NCI-H226 (cell line): ENCODE data around the gene SLC35F4.
A peak's percentile ranks its signal among the peaks of the same experiment; 100 is the strongest.

ENCODE experiments used
- DNase-seq: peaks from one replicate; pipeline ENCODE4 v3.0.0-alpha.2; 2015

SLC35F4 gene

DNA sequence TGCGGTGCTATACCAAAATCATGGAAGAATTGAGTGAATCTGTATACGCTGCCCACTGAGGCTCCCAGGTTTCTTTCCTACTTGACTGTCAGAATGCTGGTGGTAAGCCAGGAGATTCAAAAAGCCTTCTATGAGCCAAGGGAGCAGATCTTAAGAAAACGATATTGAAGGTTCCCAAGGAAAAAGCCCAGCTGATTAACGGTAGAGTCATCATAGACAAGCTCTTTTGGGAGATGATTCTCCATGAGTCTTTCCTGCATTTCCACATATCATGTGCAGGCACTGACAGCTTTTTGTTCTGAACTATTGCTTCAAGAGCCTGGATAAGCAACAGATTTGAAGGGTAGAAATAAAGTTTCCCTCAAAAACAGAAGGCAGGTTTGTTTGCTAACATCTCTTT, 17.5 kb downstream of the SLC35F4 start:
- no peak for DNase-seq

- DNase-seq, result no peak
Measured at GRCh38 chr14:57847706-57848105, 18.2 kb downstream of the SLC35F4 start.

- DNase-seq, result no peak
Measured at GRCh38 chr14:57847096-57847495, 18.8 kb downstream of the SLC35F4 start.

DNA sequence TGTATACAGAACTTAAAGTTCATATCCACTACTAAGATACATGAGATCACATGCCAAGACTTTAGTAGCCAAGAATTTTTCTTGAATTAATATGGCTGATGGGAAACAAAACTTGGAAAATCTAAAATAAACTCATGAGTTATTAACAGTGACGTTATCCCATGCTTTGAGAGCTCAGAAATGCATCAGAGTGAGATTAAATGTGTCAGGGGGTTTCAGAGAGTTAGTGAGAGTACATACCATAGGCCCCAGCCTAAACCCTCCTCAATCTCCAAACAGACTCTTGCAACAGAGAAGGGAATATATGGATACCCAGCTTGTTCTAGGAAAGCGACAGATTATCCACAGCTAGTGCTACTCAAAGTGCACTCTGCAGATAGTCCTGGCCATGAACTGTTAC, 19.3 kb downstream of the SLC35F4 start:
- no peak for DNase-seq

DNA sequence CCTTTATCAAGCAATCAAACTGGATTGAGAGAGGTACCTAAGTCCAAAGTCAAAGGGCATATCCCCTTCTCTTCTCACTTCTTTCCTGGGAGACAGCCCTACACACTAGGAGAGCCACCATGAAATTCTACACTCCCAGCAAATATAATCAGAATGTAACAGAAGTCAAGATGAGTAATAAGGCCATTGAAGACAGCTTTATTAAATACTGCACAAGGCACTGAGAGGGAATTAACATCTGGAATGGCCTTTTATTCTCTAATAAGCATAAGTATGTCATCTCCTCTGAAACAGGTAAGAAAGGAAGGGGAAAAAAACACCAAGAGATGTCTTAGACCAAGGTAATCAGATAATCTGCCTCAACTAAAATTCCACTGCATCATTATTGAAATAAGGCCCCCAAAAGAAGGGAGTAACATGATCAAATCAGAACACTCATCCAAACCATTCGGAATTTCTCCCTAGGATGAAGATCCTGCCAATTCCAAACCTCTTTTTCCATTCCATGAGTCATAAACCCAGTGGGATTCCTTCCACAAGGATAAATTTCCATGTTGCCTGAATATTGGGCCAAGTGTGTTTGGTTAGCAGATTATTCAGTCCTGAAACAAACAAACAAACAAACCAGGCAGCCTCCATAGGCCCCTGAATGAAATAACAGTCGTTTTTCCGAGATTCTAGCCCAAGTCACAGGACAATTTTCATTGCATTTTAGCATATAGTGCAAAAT, 19.9 kb downstream of the SLC35F4 start:
- DNase-seq, result peak; percentile 47

DNA sequence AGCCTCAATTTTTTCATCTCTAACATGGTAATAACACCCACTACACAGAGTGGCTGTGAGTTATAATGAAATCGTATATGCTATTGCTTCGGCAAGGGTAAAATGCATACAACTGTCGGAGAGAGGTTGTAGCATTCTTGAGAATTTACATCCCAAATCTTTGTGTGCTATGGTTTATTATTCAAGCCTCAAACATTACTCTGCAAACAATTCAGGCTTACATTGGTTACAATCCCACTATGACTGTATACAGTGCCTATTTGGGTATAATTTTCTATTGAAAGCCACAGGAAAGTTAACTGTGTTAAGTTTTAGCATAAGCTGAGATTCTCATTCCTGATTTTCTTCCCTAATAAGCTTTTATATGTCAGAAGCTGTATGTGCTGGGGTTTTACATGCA, 20.6 kb downstream of the SLC35F4 start:
- no peak for DNase-seq

GRCh38 chr14:57837267-57837666, 28.6 kb downstream of the SLC35F4 start:
- DNase-seq, result no peak

DNA sequence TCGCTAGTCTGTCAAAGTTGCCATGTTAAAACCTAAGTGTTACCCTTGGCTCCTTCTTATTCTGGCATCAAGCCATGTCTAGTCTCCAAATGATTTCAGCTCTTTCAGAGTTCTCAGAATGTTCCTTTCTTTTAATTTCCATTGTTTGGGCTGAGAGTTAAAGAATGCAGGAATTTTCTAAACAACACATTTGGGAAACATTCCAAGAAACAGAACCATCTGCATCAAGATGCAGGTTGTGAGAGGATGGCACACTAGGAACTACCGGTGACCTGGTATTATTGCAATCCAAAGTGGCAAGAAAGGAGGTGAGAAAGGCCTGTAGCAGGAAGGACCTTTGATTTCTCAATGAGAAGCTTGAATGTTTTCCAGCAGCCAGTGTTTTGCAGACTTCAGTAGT, 30.1 kb downstream of the SLC35F4 start:
- DNase-seq, result no peak

DNA sequence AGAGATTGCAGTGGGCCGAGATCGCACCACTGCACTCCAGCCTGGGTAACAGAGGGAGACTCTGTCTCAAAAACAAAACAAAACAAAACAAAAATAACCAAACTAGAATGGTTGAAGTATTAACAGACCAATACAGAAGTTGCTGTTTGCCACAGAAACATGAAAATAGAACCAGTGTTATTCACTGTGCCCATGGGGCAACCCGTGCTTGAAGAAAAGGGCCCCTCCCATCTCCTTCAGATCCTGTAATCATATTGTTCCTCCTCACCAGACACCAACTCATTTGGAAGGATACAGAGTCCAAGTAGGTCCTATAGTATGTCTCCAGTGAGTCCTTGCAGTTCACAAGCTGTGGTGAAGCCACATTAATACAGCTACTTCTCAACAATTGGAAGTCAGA, 30.9 kb downstream of the SLC35F4 start:
- DNase-seq, result no peak

GRCh38 chr14:57834001-57834598, 31.8 kb downstream of the SLC35F4 start:
- no peak for DNase-seq

- DNase-seq, result peak; percentile 97
Measured at GRCh38 chr14:57833323-57833722, 32.6 kb downstream of the SLC35F4 start.

GRCh38 chr14:57831981-57832380, 33.9 kb downstream of the SLC35F4 start:
- no peak for DNase-seq

DNA sequence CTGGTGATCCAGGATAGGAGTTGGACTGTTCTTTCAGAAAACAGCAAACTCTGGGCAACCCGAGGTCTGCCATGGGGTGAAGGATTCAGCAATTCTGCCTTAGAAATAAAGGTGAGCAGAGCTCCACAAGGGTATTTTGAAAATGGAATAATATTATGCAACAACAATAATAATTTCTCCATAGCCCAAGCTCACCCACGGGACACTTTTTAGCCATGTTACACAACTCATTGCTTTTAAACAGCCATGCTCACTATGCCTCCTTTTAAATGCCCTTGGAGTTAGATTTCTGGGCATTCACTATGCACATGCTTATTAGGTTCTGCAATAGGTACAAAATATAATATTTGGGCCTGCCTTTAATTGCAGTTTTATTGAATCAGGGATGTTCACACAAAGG, 37.2 kb downstream of the SLC35F4 start:
- DNase-seq, result no peak

DNA sequence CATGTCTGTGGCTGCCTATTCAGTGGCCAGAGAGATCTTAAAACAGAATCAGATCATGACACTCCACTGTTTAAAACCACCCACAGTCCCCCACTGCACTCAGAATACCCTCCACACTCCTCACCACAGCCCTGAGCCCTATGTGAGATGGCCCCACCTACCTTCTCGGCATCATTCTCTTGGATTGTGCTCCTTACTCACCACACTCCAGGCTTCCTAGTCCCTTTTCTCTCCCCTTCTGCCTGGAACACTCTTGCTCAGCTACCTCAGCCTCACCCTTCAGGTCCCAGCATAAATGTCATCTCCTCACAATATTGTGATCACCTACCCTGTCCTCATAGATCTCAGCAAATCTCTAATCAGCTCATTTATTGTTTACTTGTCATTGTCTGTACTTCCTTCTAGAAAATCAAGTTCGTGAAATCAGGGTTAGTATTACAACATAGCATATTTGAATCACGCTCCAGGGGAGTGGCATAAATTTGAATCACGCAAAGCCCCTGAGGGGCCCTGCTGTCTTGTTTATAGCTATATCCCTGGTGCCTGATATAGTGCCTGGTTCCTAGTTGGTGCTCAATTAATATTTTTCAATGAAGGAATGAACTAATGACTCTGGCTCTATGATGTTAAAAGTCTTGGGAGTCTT, 42.8 kb downstream of the SLC35F4 start:
- DNase-seq, result no peak

DNA sequence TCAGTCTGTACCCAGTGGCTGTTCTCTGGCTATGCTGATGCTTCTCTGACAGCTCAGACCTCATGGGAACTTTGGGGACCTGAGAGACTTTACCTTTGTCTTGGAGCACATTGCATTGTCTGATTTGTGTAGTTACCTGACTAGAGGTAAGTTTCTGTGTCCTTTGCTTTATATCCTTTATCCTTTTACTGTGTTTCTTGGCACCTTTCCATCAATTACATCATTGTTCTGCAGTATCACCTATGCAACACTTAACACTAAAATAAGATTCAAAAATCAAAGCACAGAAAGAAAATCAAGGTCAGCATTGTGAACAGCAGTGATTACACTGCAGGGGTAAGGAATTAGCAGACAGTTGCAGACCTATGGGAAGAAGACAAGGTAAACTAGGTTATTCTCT, 43.8 kb downstream of the SLC35F4 start:
- DNase-seq, result peak; percentile 12

DNA sequence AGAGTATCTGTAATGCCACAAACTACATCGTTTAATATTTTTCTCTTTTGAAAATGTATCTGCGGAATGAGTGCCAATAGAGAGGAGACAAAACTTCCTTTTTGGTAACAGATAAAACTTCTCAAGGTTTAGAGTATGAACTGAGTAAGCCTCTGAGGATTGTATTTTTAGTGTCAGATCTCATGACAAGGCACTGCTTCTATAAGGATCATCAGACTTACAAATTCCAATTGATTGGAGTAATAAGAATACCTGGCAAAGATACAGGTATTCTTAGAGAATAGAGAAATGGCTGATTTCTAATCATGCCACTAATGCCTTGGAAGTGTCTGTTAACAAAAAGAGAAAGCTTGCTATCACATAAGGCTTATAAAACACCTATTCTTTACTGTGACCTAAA, 45.3 kb downstream of the SLC35F4 start:
- no peak for DNase-seq

- no peak for DNase-seq
Measured at GRCh38 chr14:57818511-57818910, 47.4 kb downstream of the SLC35F4 start.

- no peak for DNase-seq
Measured at GRCh38 chr14:57816568-57817284, 49.2 kb downstream of the SLC35F4 start.

GRCh38 chr14:57814726-57815125, 51.2 kb downstream of the SLC35F4 start:
- DNase-seq, result no peak

DNA sequence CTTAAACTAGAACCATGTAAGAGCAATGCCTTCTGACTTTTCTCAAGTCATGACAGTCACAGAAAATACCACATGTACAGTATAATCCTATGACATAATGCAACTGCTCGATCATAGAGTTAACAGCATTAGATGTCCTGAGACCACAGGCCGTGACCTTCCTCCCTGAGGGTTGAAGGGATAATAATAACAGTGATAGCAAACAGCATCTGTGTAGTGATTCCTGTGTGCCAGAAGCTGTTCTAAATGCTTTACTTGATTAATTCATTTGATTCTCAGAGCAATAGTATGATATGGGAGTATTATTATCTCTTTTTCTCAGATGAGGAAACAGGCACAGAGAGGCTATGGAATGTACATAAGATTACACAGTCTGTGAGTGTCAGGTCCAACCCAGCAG, 53.2 kb downstream of the SLC35F4 start:
- no peak for DNase-seq

DNA sequence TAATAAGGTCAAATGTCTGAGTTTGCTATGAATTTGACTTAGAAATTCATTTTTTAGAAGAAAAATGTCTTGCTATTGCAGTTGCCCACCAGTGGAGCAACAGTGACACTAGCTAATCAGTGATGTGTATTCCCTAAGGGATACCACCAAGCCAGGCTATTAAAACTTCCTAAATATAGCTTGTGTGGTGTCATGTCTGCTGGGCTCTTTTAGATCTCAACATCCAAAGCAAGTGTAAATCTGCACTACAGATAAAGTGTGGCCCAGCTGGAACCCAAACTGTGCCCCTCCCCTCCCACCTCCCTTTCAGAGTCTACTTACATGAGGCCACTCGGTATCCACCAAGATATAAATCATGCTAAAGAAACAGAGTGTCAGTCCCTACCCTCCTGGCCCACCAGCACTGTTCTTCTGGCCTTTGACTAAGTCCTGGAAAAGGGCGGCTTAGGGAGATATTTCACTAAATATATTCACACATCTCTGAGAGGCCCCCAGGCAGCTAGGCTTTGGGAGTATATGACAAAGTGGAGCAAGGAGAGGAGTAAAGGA, 53.8 kb downstream of the SLC35F4 start:
- DNase-seq, result no peak

DNA sequence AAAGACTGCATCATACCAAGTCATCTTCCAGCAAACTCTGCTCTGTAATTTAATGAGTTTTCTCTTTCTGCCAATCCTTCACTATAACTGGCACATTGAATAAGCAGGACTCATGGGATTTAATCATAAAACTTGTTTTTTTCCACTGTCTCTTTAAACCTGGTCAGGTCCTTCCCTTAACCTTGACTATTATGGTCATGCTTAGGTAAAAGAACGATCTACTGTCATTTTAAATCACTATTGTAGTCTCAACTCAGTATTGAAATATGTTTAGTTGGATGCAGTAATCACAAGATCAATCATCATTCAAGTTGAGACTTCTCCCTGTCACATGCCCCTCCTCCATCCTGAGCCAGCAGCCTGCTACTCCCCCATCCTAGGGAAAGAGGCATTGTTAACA, 56.1 kb downstream of the SLC35F4 start:
- no peak for DNase-seq

DNA sequence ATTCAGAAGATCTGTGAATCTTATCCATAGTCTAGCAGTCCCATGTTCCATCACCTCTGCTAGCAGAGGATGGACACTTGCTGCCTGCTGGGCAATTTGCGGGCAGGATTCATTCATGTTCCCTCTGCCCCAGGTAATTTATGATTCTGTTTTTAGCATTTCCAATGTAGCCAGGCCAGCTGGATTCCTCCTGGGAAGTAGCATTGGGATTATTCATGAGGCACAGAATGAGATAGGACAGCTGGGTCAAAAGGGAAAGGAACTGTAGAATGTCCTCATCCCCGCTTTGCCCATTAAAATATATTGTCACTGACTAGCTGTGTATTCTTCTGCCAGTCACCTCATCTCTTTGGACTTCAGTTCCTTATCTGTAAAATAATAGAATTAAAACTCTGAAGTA, 68.7 kb downstream of the SLC35F4 start:
- no peak for DNase-seq

DNA sequence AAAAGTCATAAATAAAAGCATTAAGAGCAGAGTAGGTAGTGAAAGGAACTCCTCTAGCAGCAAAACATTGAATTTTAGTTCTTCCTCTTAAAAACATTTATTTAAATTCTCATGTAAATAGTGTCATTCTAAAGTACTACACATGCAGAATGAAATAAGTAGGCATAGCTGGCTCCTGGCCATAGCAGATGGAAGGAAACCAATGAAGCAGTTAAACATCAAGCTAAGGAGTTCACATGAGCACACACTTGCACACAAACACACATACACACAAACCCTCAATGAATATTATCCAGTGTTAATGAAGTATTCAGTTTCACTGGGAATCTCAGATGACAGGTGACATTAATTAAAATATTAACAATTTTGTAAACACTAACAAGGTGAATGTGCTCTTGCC, 69.3 kb downstream of the SLC35F4 start:
- DNase-seq, result no peak
